ENCODE data around the gene CD244. TPM values are rescaled to one million over a fixed set of nuclear protein-coding genes. Genes with fewer than 3 reads are reported as not detected.

The CD244 gene
- total and polyA plus RNA-seq, 7 donors = 0.16 to 1.8 (median 0.36) TPM; not detected in 2

GRCh38 chr1:160821627-160822026 is 41.1 kb downstream of the CD244 start:
- H3K36me3 ChIP-seq = no peaks in the 10 kb centered on the region
- TF ChIP-seq EP300 (IDR thresholded peaks at IDR 0.05) = no peak
- no peak for TF ChIP-seq POLR2AphosphoS5 (IDR thresholded peaks at IDR 0.05)
- TF ChIP-seq CTCF (IDR thresholded peaks at IDR 0.05) = no peak
- TF ChIP-seq POLR2A (IDR thresholded peaks at IDR 0.05) = no peak
- intact Hi-C loops (cut with DNase I) = no loop called here
- no peak overlapping the region for H3K27ac ChIP-seq
- H3K4me3 ChIP-seq = no peak overlapping the region
- peaks cover 0 to 4% (median 0%) of the 10 kb centered on the region in 3 donors for H3K27me3 ChIP-seq
- H3K9me3 ChIP-seq = no peaks in the 10 kb centered on the region
- WGBS, 2 donors = 83 to 92% methylated on average over 8 of the region's 8 CpGs
- no peak for DNase-seq
- no peaks in the 10 kb centered on the region for H3K4me1 ChIP-seq

- intact Hi-C loops (cut with DNase I) = no loop called here
- no peak for DNase-seq
- Histone ChIP-seq H3K4me1 (no peaks in the 10 kb centered on the region), H3K27me3 (peaks cover 0 to 4% (median 0%) of the 10 kb centered on the region in 3 donors), H3K4me3 (no peak overlapping the region), H3K36me3 (no peaks in the 10 kb centered on the region), H3K27ac (no peak overlapping the region), H3K9me3 (no peaks in the 10 kb centered on the region)
- TF ChIP-seq POLR2A (IDR thresholded peaks at IDR 0.05) = no peak
- TF ChIP-seq EP300 (IDR thresholded peaks at IDR 0.05) = no peak
- TF ChIP-seq POLR2AphosphoS5 (IDR thresholded peaks at IDR 0.05) = no peak
- TF ChIP-seq CTCF (IDR thresholded peaks at IDR 0.05) = no peak
- 80 to 81% methylated on average over 3 of the region's 3 CpGs for WGBS, 2 donors
Observed at GRCh38 chr1:160819186-160819585, 43.5 kb downstream of the CD244 start.

GRCh38 chr1:160818207-160818937 is 44.3 kb downstream of the CD244 start:
- Histone ChIP-seq H3K27ac (no peak overlapping the region), H3K4me3 (no peak overlapping the region), H3K9me3 (no peaks in the 10 kb centered on the region), H3K27me3 (peaks cover 0 to 4% (median 0%) of the 10 kb centered on the region in 3 donors), H3K36me3 (no peaks in the 10 kb centered on the region), H3K4me1 (no peaks in the 10 kb centered on the region)
- 78 to 85% methylated on average over 9 of the region's 9 CpGs for WGBS, 2 donors
- no peak for TF ChIP-seq POLR2AphosphoS5 (IDR thresholded peaks at IDR 0.05)
- intact Hi-C loops (cut with DNase I) = no loop called here
- no peak for DNase-seq

GRCh38 chr1:160814856-160815255 is 47.8 kb downstream of the CD244 start:
- no peak for DNase-seq
- Histone ChIP-seq H3K27me3 (peaks cover 0 to 4% (median 0%) of the 10 kb centered on the region in 3 donors), H3K9me3 (no peaks in the 10 kb centered on the region), H3K4me1 (no peaks in the 10 kb centered on the region), H3K36me3 (no peaks in the 10 kb centered on the region), H3K4me3 (no peak overlapping the region), H3K27ac (no peak overlapping the region)
- TF ChIP-seq CTCF (IDR thresholded peaks at IDR 0.05) = no peak
- no peak for TF ChIP-seq POLR2A (IDR thresholded peaks at IDR 0.05)
- no peak for TF ChIP-seq POLR2AphosphoS5 (IDR thresholded peaks at IDR 0.05)
- TF ChIP-seq EP300 (IDR thresholded peaks at IDR 0.05) = no peak
- intact Hi-C loops (cut with DNase I) = no loop called here
- WGBS, 2 donors = 91 to 95% methylated on average over 8 of the region's 8 CpGs

- WGBS, 2 donors = 86 to 93% methylated on average over 6 of the region's 6 CpGs
- no peaks in the 10 kb centered on the region for H3K36me3 ChIP-seq
- H3K9me3 ChIP-seq = no peaks in the 10 kb centered on the region
- H3K27me3 ChIP-seq = peaks cover 0 to 4% (median 0%) of the 10 kb centered on the region in 3 donors
- H3K4me1 ChIP-seq = no peaks in the 10 kb centered on the region
- no peak overlapping the region for H3K27ac ChIP-seq
- intact Hi-C loops (cut with DNase I) = no loop called here
- TF ChIP-seq POLR2A (IDR thresholded peaks at IDR 0.05) (no peak), POLR2AphosphoS5 (IDR thresholded peaks at IDR 0.05) (no peak), EP300 (IDR thresholded peaks at IDR 0.05) (no peak), CTCF (IDR thresholded peaks at IDR 0.05) (no peak)
- DNase-seq = no peak
- H3K4me3 ChIP-seq = no peak overlapping the region
Observed at GRCh38 chr1:160814316-160814715, 48.4 kb downstream of the CD244 start.
